Measurements from ENCODE around the gene FFAR3.

Gene FFAR3

GRCh38 chr19:35331551-35332214 lies 26.6 kb upstream of the FFAR3 start:
- DNase-seq = no peak

GRCh38 chr19:35332817-35333216 lies 25.4 kb upstream of the FFAR3 start:
- peak in 4 of 6 experiments; percentile 3 to 27 (median 20) for DNase-seq

GRCh38 chr19:35334144-35334753 lies 24.0 kb upstream of the FFAR3 start:
- no peak for DNase-seq

GRCh38 chr19:35336166-35336955 lies 21.9 kb upstream of the FFAR3 start:
- DNase-seq = no peak

GRCh38 chr19:35337097-35337983 lies 20.9 kb upstream of the FFAR3 start:
- DNase-seq = no peak

- DNase-seq = no peak
Observed at GRCh38 chr19:35337984-35338296, 20.3 kb upstream of the FFAR3 start.

GRCh38 chr19:35340431-35340830 lies 17.8 kb upstream of the FFAR3 start:
- no peak for DNase-seq

- DNase-seq = no peak
Observed at GRCh38 chr19:35341006-35341405, 17.3 kb upstream of the FFAR3 start.

GRCh38 chr19:35341565-35342225 lies 16.6 kb upstream of the FFAR3 start:
- DNase-seq = no peak

GRCh38 chr19:35342430-35342829 lies 15.8 kb upstream of the FFAR3 start:
- DNase-seq = no peak

GRCh38 chr19:35344511-35345031 lies 13.7 kb upstream of the FFAR3 start:
- no peak for DNase-seq

GRCh38 chr19:35345671-35346111 lies 12.6 kb upstream of the FFAR3 start:
- DNase-seq = no peak

- peak; percentile 39 to 75 (median 59) for DNase-seq
Observed at GRCh38 chr19:35346193-35347052, 11.8 kb upstream of the FFAR3 start.

GRCh38 chr19:35347171-35347929 lies 10.9 kb upstream of the FFAR3 start, which contains the start of gene FFAR1:
TSS of gene FFAR1 (plus strand) at chr19:35347902. CDS start at chr19:35351552, 3,650 bp downstream.
- peak in 5 of 6 experiments; percentile 20 to 39 (median 25) for DNase-seq

- DNase-seq = no peak
Observed at GRCh38 chr19:35347930-35348298, 10.3 kb upstream of the FFAR3 start.

- DNase-seq = no peak
Observed at GRCh38 chr19:35348911-35349611, 9.2 kb upstream of the FFAR3 start.

GRCh38 chr19:35349614-35350521 lies 8.4 kb upstream of the FFAR3 start:
- no peak for DNase-seq

GRCh38 chr19:35350591-35350990 lies 7.7 kb upstream of the FFAR3 start:
- DNase-seq = no peak

Data from stimulated activated naive CD4-positive, alpha-beta T cell (primary cell).